NCI-H526 (cell line): ENCODE data around the gene CFAP161.

Source experiments
- DNase-seq, 2 experiments: peaks; one replicate each; lab custom pipeline; 2025; lab: John Stamatoyannopoulos, UW

The CFAP161 gene

GRCh38 chr15:81133782-81134461 lies at the start of gene CFAP161:
Gene CFAP161, plus strand, starts transcription at chr15:81134270. Its CDS starts 60 bp downstream, at chr15:81134330.
- DNase-seq, result peak; percentile 86 to 95

- DNase-seq, result no peak
Measured at GRCh38 chr15:81084716-81085115, 49.4 kb upstream of the CFAP161 start.

GRCh38 chr15:81085213-81085612 lies 48.9 kb upstream of the CFAP161 start:
- no peak for DNase-seq

GRCh38 chr15:81085898-81086297 lies 48.2 kb upstream of the CFAP161 start:
- no peak for DNase-seq

GRCh38 chr15:81087066-81087465 lies 47.0 kb upstream of the CFAP161 start:
- DNase-seq, result no peak

- DNase-seq, result no peak
Measured at GRCh38 chr15:81087694-81088093, 46.4 kb upstream of the CFAP161 start.

- DNase-seq, result no peak
Measured at GRCh38 chr15:81088470-81089013, 45.5 kb upstream of the CFAP161 start.

GRCh38 chr15:81091889-81092558 lies 42.0 kb upstream of the CFAP161 start:
- DNase-seq, result peak in 1 of 2 experiments; percentile 23

- DNase-seq, result no peak
Measured at GRCh38 chr15:81092559-81092902, 41.5 kb upstream of the CFAP161 start.

GRCh38 chr15:81093961-81094360 lies 40.1 kb upstream of the CFAP161 start:
- no peak for DNase-seq

GRCh38 chr15:81095690-81096365 lies 38.2 kb upstream of the CFAP161 start:
- DNase-seq, result no peak

- DNase-seq, result no peak
Measured at GRCh38 chr15:81096398-81096797, 37.7 kb upstream of the CFAP161 start.

GRCh38 chr15:81097116-81097889 lies 36.8 kb upstream of the CFAP161 start:
- DNase-seq, result no peak

- no peak for DNase-seq
Measured at GRCh38 chr15:81097890-81098280, 36.2 kb upstream of the CFAP161 start.

GRCh38 chr15:81098349-81098748 lies 35.7 kb upstream of the CFAP161 start:
- no peak for DNase-seq

- no peak for DNase-seq
Measured at GRCh38 chr15:81098861-81099651, 35.0 kb upstream of the CFAP161 start.

GRCh38 chr15:81101894-81102815 lies 31.9 kb upstream of the CFAP161 start:
- no peak for DNase-seq

GRCh38 chr15:81103857-81104256 lies 30.2 kb upstream of the CFAP161 start:
- no peak for DNase-seq

GRCh38 chr15:81105545-81105944 lies 28.5 kb upstream of the CFAP161 start:
- DNase-seq, result no peak

- DNase-seq, result peak; percentile 18 to 70
Measured at GRCh38 chr15:81106560-81106959, 27.5 kb upstream of the CFAP161 start.
